ENCODE results near the gene DSCAML1. TPM values are rescaled to one million over a fixed set of nuclear protein-coding genes. Genes with fewer than 3 reads are reported as not detected.

DSCAML1 gene
- total RNA-seq, 1 experiment from 2014 or later, result 0.90 TPM

DNA sequence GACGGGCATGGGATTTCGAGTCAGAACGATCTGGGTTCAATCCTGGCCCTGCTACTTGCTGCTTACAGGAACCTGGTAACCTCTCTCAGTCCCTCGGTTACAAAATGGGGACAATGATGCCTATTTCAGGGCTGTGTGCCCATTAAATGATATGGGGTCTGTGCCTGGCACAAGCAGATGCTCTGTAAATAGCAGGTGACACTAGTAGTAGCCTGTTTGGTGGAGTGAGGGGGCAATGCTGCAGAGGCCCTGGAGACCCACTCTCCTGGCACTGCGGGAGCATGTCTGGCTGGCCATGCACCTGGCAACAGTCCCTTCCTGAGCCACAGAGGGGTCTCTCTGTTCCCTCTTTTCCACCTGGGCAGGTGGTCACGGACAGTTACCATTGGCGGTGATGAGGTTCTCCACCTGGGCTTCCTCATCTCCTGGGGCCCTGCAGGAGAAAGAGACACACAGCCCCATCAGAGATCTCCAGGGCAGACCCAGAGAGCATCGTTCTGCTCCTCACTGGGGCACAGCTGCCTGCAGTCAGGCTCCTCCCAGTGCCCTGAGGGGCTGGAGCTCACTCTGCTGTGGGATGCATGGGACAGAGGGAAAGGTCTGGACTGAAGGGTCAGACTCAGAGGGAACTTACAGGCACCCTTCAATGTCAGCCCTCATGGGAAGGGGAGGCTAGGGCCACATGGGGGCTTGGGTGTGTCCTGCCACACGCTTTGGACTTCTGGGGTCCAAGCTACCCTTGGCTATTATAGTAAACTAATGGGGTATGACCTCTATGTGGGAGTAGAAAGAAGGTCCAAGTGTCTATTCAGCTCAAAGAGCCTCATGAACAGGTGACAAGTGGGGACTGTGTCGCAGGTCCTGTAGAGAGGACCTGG lies 43.2 kb upstream of the DSCAML1 start (continued):
- TF ChIP-seq, protein P1, sequence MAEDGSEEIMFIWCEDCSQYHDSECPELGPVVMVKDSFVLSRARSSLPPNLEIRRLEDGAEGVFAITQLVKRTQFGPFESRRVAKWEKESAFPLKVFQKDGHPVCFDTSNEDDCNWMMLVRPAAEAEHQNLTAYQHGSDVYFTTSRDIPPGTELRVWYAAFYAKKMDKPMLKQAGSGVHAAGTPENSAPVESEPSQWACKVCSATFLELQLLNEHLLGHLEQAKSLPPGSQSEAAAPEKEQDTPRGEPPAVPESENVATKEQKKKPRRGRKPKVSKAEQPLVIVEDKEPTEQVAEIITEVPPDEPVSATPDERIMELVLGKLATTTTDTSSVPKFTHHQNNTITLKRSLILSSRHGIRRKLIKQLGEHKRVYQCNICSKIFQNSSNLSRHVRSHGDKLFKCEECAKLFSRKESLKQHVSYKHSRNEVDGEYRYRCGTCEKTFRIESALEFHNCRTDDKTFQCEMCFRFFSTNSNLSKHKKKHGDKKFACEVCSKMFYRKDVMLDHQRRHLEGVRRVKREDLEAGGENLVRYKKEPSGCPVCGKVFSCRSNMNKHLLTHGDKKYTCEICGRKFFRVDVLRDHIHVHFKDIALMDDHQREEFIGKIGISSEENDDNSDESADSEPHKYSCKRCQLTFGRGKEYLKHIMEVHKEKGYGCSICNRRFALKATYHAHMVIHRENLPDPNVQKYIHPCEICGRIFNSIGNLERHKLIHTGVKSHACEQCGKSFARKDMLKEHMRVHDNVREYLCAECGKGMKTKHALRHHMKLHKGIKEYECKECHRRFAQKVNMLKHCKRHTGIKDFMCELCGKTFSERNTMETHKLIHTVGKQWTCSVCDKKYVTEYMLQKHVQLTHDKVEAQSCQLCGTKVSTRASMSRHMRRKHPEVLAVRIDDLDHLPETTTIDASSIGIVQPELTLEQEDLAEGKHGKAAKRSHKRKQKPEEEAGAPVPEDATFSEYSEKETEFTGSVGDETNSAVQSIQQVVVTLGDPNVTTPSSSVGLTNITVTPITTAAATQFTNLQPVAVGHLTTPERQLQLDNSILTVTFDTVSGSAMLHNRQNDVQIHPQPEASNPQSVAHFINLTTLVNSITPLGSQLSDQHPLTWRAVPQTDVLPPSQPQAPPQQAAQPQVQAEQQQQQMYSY (CRISPR knock-in tag; IDR thresholded peaks at IDR 0.05), result no peak
- TF ChIP-seq, protein P2, sequence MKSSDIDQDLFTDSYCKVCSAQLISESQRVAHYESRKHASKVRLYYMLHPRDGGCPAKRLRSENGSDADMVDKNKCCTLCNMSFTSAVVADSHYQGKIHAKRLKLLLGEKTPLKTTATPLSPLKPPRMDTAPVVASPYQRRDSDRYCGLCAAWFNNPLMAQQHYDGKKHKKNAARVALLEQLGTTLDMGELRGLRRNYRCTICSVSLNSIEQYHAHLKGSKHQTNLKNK (CRISPR knock-in tag; IDR thresholded peaks at IDR 0.05), result no peak
- TF ChIP-seq, protein P3, sequence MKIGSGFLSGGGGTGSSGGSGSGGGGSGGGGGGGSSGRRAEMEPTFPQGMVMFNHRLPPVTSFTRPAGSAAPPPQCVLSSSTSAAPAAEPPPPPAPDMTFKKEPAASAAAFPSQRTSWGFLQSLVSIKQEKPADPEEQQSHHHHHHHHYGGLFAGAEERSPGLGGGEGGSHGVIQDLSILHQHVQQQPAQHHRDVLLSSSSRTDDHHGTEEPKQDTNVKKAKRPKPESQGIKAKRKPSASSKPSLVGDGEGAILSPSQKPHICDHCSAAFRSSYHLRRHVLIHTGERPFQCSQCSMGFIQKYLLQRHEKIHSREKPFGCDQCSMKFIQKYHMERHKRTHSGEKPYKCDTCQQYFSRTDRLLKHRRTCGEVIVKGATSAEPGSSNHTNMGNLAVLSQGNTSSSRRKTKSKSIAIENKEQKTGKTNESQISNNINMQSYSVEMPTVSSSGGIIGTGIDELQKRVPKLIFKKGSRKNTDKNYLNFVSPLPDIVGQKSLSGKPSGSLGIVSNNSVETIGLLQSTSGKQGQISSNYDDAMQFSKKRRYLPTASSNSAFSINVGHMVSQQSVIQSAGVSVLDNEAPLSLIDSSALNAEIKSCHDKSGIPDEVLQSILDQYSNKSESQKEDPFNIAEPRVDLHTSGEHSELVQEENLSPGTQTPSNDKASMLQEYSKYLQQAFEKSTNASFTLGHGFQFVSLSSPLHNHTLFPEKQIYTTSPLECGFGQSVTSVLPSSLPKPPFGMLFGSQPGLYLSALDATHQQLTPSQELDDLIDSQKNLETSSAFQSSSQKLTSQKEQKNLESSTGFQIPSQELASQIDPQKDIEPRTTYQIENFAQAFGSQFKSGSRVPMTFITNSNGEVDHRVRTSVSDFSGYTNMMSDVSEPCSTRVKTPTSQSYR (CRISPR knock-in tag; IDR thresholded peaks at IDR 0.05), result no peak
- TF ChIP-seq ZNF121 (CRISPR knock-in tag; IDR thresholded peaks at IDR 0.05), result no peak
- no peak for TF ChIP-seq OVOL2 (CRISPR knock-in tag; IDR thresholded peaks at IDR 0.05; ENCODE audit: borderline replicate concordance)
- TF ChIP-seq, protein P4, sequence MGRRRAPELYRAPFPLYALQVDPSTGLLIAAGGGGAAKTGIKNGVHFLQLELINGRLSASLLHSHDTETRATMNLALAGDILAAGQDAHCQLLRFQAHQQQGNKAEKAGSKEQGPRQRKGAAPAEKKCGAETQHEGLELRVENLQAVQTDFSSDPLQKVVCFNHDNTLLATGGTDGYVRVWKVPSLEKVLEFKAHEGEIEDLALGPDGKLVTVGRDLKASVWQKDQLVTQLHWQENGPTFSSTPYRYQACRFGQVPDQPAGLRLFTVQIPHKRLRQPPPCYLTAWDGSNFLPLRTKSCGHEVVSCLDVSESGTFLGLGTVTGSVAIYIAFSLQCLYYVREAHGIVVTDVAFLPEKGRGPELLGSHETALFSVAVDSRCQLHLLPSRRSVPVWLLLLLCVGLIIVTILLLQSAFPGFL (CRISPR knock-in tag; IDR thresholded peaks at IDR 0.05; ENCODE audit: borderline replicate concordance), result no peak
- TF ChIP-seq TEAD4 (CRISPR knock-in tag; IDR thresholded peaks at IDR 0.05), result no peak

DNA sequence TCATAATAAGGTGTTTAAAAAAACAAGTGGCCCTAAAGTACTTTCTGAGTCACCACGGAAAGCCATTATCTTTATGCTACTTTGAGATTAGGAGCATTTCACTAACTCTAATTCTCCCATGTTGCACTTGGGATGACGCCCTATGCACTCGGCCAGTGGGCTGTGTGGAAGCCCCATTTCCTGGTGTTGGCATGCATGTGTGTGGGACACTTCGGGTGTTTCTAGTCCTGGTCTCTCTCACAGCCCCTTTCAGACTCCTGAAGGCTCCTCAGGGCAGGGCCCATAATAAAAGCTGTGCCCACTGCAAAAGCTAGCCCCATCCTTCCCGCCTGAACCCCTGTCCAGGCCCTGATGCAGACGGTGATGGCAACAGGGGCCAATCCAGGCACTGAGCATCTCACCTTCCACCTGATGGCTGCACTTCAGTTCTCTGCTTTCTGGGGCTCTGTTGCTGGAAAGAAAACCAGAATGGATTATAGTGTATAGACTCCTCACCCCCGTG lies 42.4 kb upstream of the DSCAML1 start:
- DNase-seq (ENCODE audit: low spot score), result no peak
- H3K27me3 Mint-ChIP-seq (ENCODE audit: low read depth), result no peaks in the 10 kb centered on the region

More for the DNA sequence above, 42.4 kb upstream of the DSCAML1 start:
- no peak for ATAC-seq
- Mint-ChIP-seq H3K9me3 (no peaks in the 10 kb centered on the region), H3K36me3 (no peaks in the 10 kb centered on the region), H3K4me3 (no peak overlapping the region), H3K4me1 (peaks cover 16% of the 10 kb centered on the region), H3K27ac (no peak overlapping the region)
- ChIA-PET POLR2A (no interaction called here), CTCF (interaction anchor here (4.2 kb wide), 1 partner anchor 107 kb away, joined by 17 read pairs; no protein-coding TSS in a partner anchor)
- TF ChIP-seq, protein P5, sequence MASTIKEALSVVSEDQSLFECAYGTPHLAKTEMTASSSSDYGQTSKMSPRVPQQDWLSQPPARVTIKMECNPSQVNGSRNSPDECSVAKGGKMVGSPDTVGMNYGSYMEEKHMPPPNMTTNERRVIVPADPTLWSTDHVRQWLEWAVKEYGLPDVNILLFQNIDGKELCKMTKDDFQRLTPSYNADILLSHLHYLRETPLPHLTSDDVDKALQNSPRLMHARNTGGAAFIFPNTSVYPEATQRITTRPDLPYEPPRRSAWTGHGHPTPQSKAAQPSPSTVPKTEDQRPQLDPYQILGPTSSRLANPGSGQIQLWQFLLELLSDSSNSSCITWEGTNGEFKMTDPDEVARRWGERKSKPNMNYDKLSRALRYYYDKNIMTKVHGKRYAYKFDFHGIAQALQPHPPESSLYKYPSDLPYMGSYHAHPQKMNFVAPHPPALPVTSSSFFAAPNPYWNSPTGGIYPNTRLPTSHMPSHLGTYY (CRISPR knock-in tag; IDR thresholded peaks at IDR 0.05), result no peak
- TF ChIP-seq, protein P6, sequence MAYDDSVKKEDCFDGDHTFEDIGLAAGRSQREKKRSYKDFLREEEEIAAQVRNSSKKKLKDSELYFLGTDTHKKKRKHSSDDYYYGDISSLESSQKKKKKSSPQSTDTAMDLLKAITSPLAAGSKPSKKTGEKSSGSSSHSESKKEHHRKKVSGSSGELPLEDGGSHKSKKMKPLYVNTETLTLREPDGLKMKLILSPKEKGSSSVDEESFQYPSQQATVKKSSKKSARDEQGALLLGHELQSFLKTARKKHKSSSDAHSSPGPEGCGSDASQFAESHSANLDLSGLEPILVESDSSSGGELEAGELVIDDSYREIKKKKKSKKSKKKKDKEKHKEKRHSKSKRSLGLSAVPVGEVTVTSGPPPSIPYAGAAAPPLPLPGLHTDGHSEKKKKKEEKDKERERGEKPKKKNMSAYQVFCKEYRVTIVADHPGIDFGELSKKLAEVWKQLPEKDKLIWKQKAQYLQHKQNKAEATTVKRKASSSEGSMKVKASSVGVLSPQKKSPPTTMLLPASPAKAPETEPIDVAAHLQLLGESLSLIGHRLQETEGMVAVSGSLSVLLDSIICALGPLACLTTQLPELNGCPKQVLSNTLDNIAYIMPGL (CRISPR knock-in tag; IDR thresholded peaks at IDR 0.05), result no peak
- TF ChIP-seq, protein P7, sequence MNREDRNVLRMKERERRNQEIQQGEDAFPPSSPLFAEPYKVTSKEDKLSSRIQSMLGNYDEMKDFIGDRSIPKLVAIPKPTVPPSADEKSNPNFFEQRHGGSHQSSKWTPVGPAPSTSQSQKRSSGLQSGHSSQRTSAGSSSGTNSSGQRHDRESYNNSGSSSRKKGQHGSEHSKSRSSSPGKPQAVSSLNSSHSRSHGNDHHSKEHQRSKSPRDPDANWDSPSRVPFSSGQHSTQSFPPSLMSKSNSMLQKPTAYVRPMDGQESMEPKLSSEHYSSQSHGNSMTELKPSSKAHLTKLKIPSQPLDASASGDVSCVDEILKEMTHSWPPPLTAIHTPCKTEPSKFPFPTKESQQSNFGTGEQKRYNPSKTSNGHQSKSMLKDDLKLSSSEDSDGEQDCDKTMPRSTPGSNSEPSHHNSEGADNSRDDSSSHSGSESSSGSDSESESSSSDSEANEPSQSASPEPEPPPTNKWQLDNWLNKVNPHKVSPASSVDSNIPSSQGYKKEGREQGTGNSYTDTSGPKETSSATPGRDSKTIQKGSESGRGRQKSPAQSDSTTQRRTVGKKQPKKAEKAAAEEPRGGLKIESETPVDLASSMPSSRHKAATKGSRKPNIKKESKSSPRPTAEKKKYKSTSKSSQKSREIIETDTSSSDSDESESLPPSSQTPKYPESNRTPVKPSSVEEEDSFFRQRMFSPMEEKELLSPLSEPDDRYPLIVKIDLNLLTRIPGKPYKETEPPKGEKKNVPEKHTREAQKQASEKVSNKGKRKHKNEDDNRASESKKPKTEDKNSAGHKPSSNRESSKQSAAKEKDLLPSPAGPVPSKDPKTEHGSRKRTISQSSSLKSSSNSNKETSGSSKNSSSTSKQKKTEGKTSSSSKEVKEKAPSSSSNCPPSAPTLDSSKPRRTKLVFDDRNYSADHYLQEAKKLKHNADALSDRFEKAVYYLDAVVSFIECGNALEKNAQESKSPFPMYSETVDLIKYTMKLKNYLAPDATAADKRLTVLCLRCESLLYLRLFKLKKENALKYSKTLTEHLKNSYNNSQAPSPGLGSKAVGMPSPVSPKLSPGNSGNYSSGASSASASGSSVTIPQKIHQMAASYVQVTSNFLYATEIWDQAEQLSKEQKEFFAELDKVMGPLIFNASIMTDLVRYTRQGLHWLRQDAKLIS (CRISPR knock-in tag; IDR thresholded peaks at IDR 0.05; ENCODE audit: borderline replicate concordance), result no peak
- TF ChIP-seq NR3C1 (CRISPR knock-in tag; conservative IDR thresholded peaks at IDR 0.05; ENCODE audit: low read depth) (no peak), CREB1 (CRISPR knock-in tag; IDR thresholded peaks at IDR 0.05) (no peak), NFATC4 (CRISPR knock-in tag; IDR thresholded peaks at IDR 0.05) (no peak), NFYB (CRISPR knock-in tag; conservative IDR thresholded peaks at IDR 0.05; ENCODE audit: low read depth) (no peak)
- TF ChIP-seq, protein P8, sequence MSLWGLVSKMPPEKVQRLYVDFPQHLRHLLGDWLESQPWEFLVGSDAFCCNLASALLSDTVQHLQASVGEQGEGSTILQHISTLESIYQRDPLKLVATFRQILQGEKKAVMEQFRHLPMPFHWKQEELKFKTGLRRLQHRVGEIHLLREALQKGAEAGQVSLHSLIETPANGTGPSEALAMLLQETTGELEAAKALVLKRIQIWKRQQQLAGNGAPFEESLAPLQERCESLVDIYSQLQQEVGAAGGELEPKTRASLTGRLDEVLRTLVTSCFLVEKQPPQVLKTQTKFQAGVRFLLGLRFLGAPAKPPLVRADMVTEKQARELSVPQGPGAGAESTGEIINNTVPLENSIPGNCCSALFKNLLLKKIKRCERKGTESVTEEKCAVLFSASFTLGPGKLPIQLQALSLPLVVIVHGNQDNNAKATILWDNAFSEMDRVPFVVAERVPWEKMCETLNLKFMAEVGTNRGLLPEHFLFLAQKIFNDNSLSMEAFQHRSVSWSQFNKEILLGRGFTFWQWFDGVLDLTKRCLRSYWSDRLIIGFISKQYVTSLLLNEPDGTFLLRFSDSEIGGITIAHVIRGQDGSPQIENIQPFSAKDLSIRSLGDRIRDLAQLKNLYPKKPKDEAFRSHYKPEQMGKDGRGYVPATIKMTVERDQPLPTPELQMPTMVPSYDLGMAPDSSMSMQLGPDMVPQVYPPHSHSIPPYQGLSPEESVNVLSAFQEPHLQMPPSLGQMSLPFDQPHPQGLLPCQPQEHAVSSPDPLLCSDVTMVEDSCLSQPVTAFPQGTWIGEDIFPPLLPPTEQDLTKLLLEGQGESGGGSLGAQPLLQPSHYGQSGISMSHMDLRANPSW (CRISPR knock-in tag; conservative IDR thresholded peaks at IDR 0.05; ENCODE audit: low read depth), result no peak
